ENCODE measurements around the gene MOK. TPM values are rescaled to one million over a fixed set of nuclear protein-coding genes. Genes with fewer than 3 reads are reported as not detected.

Gene MOK
- total RNA-seq, 1 experiment from 2014 or later: 17.6 TPM

DNA sequence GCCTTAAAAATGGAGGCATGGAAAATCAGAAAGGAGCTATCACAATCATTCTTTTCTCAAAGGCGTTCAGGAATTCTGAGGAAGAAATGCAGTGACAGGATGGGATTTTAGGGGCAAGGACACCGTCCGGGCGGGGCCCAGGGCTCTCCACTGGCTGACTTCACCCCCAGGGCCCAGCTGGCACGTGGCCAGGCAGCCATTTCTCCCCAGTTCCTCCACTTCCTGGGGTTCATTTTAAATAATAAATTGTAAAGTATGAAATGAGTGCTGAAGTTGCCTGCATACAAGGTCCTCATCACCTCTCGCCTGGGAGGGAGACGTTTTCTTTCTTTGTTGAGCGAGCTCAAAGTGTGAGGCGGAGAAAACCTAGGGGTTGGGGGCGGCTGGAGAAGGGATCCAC lies 91.5 kb downstream of the MOK start:
- no peaks in the 10 kb centered on the region; the same call in 1 of the 2 replicates for H3K36me3 ChIP-seq
- H3K4me3 ChIP-seq: no peak overlapping the region
- H3K27me3 ChIP-seq: no peaks in the 10 kb centered on the region
- H3K9me3 ChIP-seq: no peaks in the 10 kb centered on the region
- no peak for DNase-seq

GRCh38 chr14:102212845-102213244 lies 92.1 kb downstream of the MOK start:
- no peaks in the 10 kb centered on the region for H3K9me3 ChIP-seq
- no peak overlapping the region for H3K4me3 ChIP-seq
- no peaks in the 10 kb centered on the region for H3K27me3 ChIP-seq
- H3K36me3 ChIP-seq: no peaks in the 10 kb centered on the region; the same call in 1 of the 2 replicates
- no peak for DNase-seq

- no peaks in the 10 kb centered on the region for H3K27me3 ChIP-seq
- no peaks in the 10 kb centered on the region for H3K9me3 ChIP-seq
- H3K4me3 ChIP-seq: no peak overlapping the region
- no peak for DNase-seq
- no peaks in the 10 kb centered on the region; the same call in 1 of the 2 replicates for H3K36me3 ChIP-seq
Observed at GRCh38 chr14:102212356-102212755, 92.6 kb downstream of the MOK start.

GRCh38 chr14:102211240-102211639 lies 93.7 kb downstream of the MOK start:
- Histone ChIP-seq H3K36me3 (no peaks in the 10 kb centered on the region; the same call in 1 of the 2 replicates), H3K9me3 (no peaks in the 10 kb centered on the region), H3K27me3 (no peaks in the 10 kb centered on the region), H3K4me3 (no peak overlapping the region)
- no peak for DNase-seq

DNA sequence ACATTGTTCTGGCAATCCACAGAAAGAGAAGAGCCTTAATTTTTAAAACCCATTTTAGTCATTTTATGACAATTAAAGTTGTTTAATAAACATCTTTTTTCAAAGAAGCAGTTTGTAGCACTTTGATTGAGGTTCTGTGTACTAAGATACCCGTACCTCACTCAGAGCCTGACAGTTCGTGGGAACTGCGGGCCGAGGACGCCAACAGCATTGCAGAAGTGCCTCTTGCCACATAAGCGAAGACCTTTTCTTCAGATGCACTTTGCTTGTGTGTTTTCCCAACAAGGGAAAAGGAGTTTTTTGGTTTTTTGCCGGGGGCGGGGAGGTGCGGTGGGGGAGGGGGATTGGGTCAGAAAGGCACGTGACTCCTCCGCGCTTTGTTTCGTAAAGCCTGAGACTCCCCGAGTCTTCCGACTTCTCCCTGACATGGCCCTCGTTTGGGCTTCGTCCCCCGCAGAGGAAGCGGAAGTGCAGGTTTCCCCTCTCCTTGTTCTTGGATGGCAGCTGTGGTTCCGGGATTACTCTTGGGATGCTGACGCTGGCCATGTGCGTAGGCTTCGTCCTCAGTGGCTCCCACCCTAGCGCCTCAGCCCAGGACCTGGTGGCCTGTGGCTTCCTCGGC lies 94.4 kb downstream of the MOK start:
- DNase-seq: no peak
- Histone ChIP-seq H3K27me3 (no peaks in the 10 kb centered on the region), H3K36me3 (no peaks in the 10 kb centered on the region; the same call in 1 of the 2 replicates), H3K9me3 (no peaks in the 10 kb centered on the region), H3K4me3 (no peak overlapping the region)

DNA sequence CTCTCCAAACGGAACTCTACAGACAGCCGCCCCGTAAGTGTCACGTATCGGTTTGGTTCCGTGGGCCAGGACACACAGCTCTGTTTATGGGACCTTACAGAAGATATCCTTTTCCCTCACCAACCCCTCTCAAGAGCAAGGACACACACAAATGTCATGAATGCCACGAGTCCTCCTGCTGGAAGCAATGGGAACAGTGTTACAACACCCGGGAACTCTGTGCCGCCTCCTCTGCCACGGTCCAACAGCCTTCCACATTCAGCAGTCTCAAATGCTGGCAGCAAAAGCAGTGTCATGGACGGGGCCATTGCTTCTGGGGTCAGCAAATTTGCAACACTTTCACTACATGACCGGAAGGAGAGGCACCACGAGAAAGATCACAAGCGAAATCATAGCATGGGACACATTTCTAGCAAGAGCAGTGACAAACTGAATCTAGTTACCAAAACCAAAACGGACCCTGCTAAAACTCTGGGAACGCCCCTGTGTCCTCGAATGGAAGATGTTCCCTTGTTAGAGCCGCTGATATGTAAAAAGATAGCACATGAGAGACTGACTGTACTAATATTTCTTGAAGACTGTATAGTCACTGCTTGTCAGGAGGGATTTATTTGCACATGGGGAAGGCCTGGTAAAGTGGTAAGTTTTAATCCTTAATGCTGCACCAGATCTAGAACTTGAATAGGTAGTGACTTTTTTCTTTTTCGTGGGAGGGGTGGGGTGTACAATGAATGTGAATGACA lies 95.6 kb downstream of the MOK start:
- DNase-seq: no peak
- H3K9me3 ChIP-seq: no peaks in the 10 kb centered on the region
- H3K4me3 ChIP-seq: no peak overlapping the region
- no peaks in the 10 kb centered on the region for H3K27me3 ChIP-seq
- no peaks in the 10 kb centered on the region; the same call in 1 of the 2 replicates for H3K36me3 ChIP-seq

DNA sequence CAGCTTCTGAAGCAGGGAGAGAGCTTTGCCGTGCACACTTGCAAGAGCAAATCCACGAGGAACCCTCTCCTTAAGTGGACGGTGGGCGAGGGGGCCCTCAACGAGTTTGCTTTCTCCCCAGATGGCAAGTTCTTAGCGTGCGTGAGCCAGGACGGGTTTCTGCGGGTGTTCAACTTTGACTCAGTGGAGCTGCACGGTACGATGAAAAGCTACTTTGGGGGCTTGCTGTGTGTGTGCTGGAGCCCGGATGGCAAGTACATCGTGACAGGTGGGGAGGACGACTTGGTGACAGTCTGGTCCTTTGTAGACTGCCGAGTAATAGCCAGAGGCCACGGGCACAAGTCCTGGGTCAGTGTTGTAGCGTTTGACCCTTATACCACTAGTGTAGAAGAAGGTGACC lies 96.2 kb downstream of the MOK start:
- Histone ChIP-seq H3K9me3 (no peaks in the 10 kb centered on the region), H3K4me3 (no peak overlapping the region), H3K27me3 (no peaks in the 10 kb centered on the region), H3K36me3 (no peaks in the 10 kb centered on the region; the same call in 1 of the 2 replicates)
- no peak for DNase-seq

DNA sequence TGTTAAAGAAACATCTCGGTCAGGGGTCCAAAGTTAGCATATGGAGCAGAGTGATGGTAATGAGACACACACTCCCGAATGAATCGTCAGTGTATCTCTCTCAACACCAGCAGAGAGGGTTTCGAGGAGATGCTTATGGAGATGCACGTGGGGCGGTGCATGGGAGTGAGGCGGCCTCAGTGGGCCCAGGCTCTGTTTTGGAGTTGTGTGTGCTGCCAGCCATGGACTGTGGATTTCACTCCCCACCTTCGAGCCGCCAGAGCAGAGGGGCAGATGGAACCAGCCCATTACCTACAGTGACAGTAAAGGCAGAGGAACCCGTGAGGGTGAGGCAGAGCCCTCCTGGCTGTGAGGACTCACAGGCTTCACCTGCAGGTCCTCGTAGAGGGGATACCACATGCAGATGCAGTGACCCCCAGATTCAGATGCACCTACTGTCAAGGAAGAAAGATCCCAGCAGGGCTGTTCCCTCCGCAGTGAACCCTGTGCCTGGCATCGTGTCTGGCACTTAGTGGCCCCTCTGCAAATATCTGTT lies 97.1 kb downstream of the MOK start:
- Histone ChIP-seq H3K27me3 (no peaks in the 10 kb centered on the region), H3K9me3 (no peaks in the 10 kb centered on the region), H3K4me3 (no peak overlapping the region), H3K36me3 (no peaks in the 10 kb centered on the region; the same call in 1 of the 2 replicates)
- DNase-seq: no peak

DNA sequence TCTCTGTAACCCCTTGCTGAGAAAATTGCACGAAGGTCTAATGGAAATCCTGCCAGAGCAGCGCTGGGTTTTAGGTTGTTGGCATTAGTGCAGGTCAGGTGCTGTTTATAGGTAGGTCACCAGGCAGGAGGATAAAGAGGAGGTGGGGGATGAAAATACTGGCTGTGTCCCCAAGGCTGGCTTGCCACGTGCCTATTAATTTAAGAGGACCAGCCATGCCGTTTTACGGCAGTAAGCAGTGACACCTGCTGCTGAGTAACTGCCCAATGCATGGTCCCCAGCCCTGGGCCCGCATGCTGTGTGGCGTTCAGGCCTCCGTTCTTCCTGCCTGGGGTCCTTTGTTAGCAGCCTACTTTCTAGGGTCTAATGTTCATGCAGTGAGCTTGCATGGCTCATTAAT lies 98.0 kb downstream of the MOK start:
- no peak for DNase-seq
- no peaks in the 10 kb centered on the region for H3K9me3 ChIP-seq
- no peaks in the 10 kb centered on the region; the same call in 1 of the 2 replicates for H3K36me3 ChIP-seq
- H3K4me3 ChIP-seq: no peak overlapping the region
- H3K27me3 ChIP-seq: no peaks in the 10 kb centered on the region

DNA sequence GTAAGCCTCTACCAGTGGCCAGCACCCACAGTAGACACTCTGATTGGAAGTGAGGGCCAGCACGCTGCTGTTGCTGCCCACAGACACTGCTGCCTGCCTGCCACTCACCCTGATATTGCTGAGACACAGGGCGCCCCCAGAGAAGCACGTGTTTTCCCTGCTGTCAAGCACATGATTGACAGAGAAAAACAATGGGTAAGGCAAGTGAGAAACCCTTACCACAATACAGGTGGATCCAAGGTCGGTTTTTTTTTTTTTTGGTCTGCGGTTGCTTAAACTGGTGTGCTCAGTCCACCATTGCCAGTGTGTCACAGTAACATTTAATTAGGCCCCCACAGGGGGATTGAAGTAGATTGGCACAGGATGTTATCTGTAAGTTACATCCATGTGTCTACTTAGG lies 99.4 kb downstream of the MOK start:
- Histone ChIP-seq H3K27me3 (no peaks in the 10 kb centered on the region), H3K9me3 (no peaks in the 10 kb centered on the region), H3K4me3 (no peak overlapping the region), H3K36me3 (no peaks in the 10 kb centered on the region; the same call in 1 of the 2 replicates)
- DNase-seq: no peak

- Histone ChIP-seq H3K27me3 (no peaks in the 10 kb centered on the region), H3K4me3 (no peak overlapping the region), H3K36me3 (no peaks in the 10 kb centered on the region; the same call in 1 of the 2 replicates), H3K9me3 (no peaks in the 10 kb centered on the region)
- no peak for DNase-seq
Observed at GRCh38 chr14:102203382-102203781, 101.6 kb downstream of the MOK start.

GRCh38 chr14:102202944-102203343 lies 102.0 kb downstream of the MOK start:
- Histone ChIP-seq H3K27me3 (no peaks in the 10 kb centered on the region), H3K9me3 (no peaks in the 10 kb centered on the region), H3K4me3 (no peak overlapping the region), H3K36me3 (no peaks in the 10 kb centered on the region; the same call in 1 of the 2 replicates)
- no peak for DNase-seq

DNA sequence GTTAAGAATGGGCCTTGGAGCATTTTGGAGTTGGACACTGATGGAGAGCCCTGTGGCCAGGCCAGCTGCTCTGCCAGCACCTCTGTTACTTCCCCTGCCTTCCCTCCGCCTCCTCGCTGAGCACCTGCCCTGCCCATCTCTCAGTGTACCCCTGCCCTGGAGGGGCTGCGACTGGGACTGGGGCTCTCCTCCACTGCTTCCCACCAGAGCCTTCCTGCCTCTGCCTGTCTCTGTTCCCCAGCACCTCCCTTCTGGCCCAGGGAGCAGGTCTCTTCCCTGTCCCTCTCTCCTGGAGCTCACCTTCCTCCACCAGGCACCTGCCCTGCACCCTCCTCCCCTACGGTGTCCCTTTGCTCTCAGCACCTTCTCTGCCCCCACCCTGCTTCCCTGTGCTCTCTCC lies 103.2 kb downstream of the MOK start:
- no peaks in the 10 kb centered on the region for H3K9me3 ChIP-seq
- H3K4me3 ChIP-seq: no peak overlapping the region
- H3K27me3 ChIP-seq: no peaks in the 10 kb centered on the region
- no peak for DNase-seq
- no peaks in the 10 kb centered on the region; the same call in none of the 2 replicates for H3K36me3 ChIP-seq

GRCh38 chr14:102201353-102201738 lies 103.6 kb downstream of the MOK start:
- no peaks in the 10 kb centered on the region for H3K27me3 ChIP-seq
- no peak for DNase-seq
- H3K4me3 ChIP-seq: no peak overlapping the region
- no peaks in the 10 kb centered on the region; the same call in none of the 2 replicates for H3K36me3 ChIP-seq
- no peaks in the 10 kb centered on the region for H3K9me3 ChIP-seq

DNA sequence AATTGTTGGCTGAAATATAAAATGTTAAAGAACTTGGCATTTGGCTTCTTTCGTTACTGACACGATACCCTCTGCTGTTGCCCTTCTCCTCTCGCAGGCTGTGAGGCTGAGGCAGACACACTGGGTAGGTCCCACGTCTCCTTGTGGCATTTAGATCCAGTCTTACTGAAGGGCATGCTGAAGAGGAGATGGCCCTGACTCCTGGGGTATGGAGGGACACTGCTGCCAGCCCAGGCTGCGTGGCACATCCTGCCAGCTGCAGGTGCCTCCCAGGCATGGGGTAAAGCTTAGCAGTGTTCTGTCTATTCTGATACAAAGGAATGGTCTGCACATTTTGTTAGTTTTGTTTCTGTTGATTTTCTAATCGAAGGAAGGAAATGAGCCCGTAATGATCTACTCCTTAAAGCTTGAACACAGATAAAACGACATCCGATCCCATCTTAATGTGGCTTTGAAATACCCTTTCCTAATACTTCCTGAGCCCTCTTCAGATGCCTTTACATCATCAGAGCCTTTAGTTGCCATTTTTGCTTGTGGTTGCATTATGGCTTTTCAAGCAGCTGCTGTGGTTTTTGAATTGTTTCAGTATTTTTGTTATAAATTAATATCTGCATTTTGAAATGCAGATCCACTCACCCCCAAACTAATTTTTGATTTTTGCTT lies 104.1 kb downstream of the MOK start:
- H3K4me3 ChIP-seq: no peak overlapping the region
- no peak for DNase-seq
- H3K36me3 ChIP-seq: no peaks in the 10 kb centered on the region; the same call in none of the 2 replicates
- H3K27me3 ChIP-seq: no peaks in the 10 kb centered on the region
- no peaks in the 10 kb centered on the region for H3K9me3 ChIP-seq

DNA sequence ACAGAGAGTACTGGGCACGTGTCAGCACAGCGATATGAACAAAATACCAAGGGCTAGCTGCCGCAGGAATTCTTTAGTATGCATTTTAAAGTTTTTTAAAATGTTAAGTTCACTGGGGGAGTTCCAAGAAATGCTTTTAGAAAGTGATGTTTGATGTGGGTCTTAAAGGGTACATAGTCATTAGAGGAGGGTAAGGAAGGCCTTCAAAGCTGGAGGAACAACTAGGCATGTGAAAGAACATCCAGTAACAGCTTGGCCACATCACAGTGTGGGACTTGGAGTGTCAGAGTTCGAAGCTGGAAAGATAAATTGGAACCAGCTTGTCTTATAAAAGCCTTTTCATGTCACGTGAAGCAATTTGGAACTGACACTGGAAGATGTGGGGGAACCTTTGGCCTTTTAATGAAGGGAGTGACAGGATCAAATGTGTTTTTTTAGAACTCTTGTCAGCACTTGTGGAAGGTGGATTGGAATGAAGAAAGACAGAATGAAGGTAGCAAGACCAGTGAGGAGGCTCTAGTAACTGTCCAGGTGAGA lies 107.6 kb downstream of the MOK start:
- Histone ChIP-seq H3K27me3 (no peaks in the 10 kb centered on the region), H3K36me3 (no peaks in the 10 kb centered on the region; the same call in none of the 2 replicates), H3K9me3 (no peaks in the 10 kb centered on the region), H3K4me3 (no peak overlapping the region)
- DNase-seq: no peak

- Histone ChIP-seq H3K9me3 (no peaks in the 10 kb centered on the region), H3K27me3 (no peaks in the 10 kb centered on the region), H3K4me3 (no peak overlapping the region), H3K36me3 (no peaks in the 10 kb centered on the region; the same call in none of the 2 replicates)
- no peak for DNase-seq
Observed at GRCh38 chr14:102196902-102197230, 108.1 kb downstream of the MOK start.

Measured in MG63 (cell line).